Suppressor macrophage treated with lipopolysaccharide for 4 hours (primary cell): ENCODE data around the gene NCKAP1.
"Not testable (repeated sequence)": the region's sequence is repeated elsewhere in the genome, so short reads cannot be mapped to it uniquely, and the experiment has no call there.

ENCODE experiments used
- DNase-seq: peaks from one replicate; pipeline ENCODE4 v3.0.0-alpha.2; 2020

NCKAP1 gene

GRCh38 chr2:183038341-183039300 is at the start of gene NCKAP1:
TSS of gene NCKAP1 (minus strand) at chr2:183038457. CDS start at chr2:183038099, 358 bp downstream.
- DNase-seq: peak; percentile 87

GRCh38 chr2:183081911-183082310 is 43.7 kb upstream of the NCKAP1 start:
- DNase-seq: peak; percentile 66

GRCh38 chr2:183079139-183079775 is 41.0 kb upstream of the NCKAP1 start:
- DNase-seq: peak; percentile 22

- DNase-seq: peak; percentile 90
Observed at GRCh38 chr2:183078464-183079138, 40.3 kb upstream of the NCKAP1 start, which contains the start of gene DUSP19. TSS of gene DUSP19 (plus strand) at chr2:183078747. CDS start at chr2:183078934, 187 bp downstream.

GRCh38 chr2:183078163-183078463 is 39.9 kb upstream of the NCKAP1 start:
- DNase-seq: no peak

GRCh38 chr2:183072177-183072576 is 33.9 kb upstream of the NCKAP1 start:
- DNase-seq: no peak

GRCh38 chr2:183070942-183071844 is 32.9 kb upstream of the NCKAP1 start:
- DNase-seq: peak; percentile 42

- no peak for DNase-seq
Observed at GRCh38 chr2:183069174-183069573, 30.9 kb upstream of the NCKAP1 start.

- DNase-seq: no peak
Observed at GRCh38 chr2:183068561-183068960, 30.3 kb upstream of the NCKAP1 start.

GRCh38 chr2:183063083-183063482 is 24.8 kb upstream of the NCKAP1 start:
- peak; percentile 50 for DNase-seq

- DNase-seq: no peak
Observed at GRCh38 chr2:183060571-183061231, 22.4 kb upstream of the NCKAP1 start.

GRCh38 chr2:183059561-183059960 is 21.3 kb upstream of the NCKAP1 start:
- peak; percentile 52 for DNase-seq

GRCh38 chr2:183057333-183057985 is 19.2 kb upstream of the NCKAP1 start:
- no peak for DNase-seq

GRCh38 chr2:183049420-183049819 is 11.2 kb upstream of the NCKAP1 start:
- no peak for DNase-seq

- not testable (repeated sequence) for DNase-seq
Observed at GRCh38 chr2:183047486-183048125, 9.3 kb upstream of the NCKAP1 start.

GRCh38 chr2:183043580-183043979 is 5.3 kb upstream of the NCKAP1 start:
- not testable (repeated sequence) for DNase-seq

GRCh38 chr2:183040604-183041003 is 2.3 kb upstream of the NCKAP1 start:
- DNase-seq: no peak

GRCh38 chr2:183037553-183038340 is 510 bp downstream of the NCKAP1 start:
- peak; percentile 35 for DNase-seq

GRCh38 chr2:183037074-183037552 is 1.1 kb downstream of the NCKAP1 start:
- DNase-seq: no peak
